GM21526 (cell line): ENCODE results near the gene LMTK3.
"Not testable (repeated sequence)": the region's sequence is repeated elsewhere in the genome, so short reads cannot be mapped to it uniquely, and the experiment has no call there.

Experiments
- ATAC-seq: cut with Tn5 transposase; IDR thresholded peaks from one replicate; pipeline ENCODE4 v1.9.1; 2021; ENCODE audit warnings: moderate library complexity; ENCODE audit not compliant: unreplicated experiment, low FRiP score

Gene LMTK3

DNA sequence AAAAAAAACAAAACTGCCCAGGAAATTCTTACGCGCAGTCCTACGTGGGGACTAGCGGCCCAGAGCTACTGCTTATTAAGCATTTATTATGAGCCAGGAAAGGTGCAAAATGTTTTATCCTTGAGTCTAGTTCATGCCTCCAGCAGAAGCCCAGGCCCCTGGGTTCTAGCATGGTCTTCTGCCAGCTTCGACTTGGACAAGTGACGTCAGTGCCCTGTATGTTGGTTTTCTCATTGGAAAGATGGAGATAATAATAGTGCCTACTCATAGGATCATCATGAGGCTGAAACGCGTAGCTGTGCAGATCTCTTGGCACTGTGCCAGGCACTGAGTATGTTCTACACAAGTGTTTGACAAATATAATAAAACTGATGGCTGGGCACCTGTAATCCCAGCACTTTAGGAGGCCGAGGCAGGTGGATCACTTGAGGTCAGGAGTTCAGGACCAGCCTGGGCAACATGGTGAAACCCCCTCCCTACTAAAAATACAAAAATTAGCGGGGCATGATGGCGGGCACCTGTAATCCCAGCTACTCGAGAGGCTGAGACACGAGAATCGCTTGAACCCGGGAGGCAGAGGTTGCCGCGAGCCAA is 28.0 kb upstream of the LMTK3 start:
- ATAC-seq: no peak

DNA sequence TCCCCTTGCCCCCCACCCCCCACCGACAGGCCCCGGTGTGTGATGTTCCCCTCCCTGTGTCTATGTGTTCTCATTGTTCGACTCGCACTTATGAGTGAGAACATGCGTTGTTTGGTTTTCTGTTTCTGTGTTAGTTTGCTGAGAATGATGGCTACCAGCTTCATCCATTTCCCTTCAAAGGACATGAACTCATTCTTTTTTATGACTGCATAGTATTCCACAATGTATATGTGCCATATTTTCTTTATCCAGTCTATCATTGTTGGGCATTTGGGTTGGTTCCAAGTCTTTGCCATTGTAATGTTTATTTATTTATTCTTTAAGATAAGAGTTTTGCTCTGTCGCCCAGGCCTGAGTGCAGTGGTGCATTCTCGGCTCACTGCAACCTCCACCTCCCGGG is 26.4 kb upstream of the LMTK3 start:
- ATAC-seq: not testable (repeated sequence)

DNA sequence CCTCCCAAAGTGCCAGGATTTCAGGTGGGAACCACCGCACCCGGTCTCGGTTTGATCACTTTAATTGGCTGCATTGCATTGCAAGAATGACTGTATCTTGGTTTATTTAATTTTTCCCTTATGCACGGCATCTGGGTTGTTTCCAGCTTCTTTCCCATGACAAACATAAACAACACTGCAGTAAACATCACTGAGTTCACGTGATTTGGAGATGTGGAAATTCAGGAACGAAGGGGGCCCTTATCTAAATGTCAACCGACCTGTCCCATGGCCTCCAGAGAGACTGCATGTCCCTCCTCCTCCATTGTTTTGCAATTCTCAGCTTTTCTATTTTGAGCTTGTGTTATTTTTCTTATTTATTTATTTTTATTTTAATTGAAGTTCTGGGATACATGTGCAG is 25.9 kb upstream of the LMTK3 start:
- ATAC-seq: no peak

DNA sequence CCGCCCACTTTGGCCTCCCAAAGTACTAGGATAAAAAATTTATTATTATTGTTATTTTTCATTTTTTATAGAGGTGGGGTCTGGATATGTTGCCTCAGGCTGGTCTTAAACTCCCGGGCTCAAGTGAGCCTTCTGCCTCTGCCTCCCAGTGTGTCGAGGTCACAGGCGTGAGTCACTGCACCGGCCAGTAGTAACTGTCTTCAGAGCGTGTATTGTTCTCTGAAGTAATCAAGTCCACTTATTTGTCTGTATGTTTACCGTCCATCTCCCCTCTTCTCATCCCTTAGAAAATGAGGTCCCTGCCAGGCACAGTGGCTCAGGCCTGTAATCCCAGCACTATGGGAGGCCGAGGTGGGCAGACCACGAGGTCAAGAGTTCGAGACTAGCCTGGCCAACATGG is 22.1 kb upstream of the LMTK3 start:
- ATAC-seq: no peak

DNA sequence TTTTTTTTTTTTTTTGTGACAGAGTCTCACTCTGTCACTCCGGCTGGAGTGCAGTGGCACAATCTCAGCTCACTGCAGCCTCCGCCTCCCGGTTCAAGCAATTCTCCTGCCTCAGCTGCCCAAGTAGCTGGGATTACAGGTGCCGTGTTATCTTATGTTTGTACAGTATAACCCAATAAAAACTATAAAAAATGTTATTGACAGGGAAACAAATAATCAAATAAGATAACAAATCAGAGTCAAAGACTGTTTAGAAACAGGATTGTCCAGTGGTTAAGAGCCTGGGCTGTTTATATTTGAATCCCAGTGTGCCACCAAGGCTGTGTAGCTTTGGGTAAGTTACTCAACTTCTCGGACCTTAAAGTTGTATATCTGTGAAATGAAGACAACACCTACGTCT is 19.1 kb upstream of the LMTK3 start:
- no peak for ATAC-seq

DNA sequence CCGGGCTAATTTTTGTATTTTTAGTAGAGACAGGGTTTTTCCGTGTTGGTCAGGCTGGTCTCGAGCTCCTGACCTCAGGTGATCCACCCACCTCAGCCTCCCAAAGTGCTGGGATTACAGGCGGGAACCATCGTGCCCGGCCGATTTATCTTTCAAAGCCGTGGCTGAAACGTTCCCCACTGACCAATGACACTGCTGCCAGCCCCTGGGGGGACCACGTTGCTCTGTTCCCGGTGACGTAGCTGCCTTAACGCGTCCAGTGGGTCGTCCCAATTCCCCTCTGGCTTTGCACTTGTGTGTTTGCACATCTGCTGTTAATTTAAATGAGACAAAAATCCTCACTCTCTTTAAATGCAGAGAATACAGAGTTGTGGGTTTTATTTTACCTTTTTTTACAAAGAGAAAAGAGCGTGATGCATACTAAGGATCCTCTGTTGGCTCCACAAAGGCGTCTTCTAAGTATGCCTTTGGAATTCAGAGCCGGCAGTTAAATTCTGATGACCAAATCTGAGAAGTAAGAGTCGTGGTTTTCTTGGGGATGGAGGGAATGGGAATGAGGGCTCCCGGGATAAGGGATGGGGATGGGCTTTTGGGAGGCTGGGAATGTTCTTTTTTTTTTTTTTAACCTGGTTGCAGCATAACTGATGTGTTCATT is 18.6 kb upstream of the LMTK3 start:
- no peak for ATAC-seq

DNA sequence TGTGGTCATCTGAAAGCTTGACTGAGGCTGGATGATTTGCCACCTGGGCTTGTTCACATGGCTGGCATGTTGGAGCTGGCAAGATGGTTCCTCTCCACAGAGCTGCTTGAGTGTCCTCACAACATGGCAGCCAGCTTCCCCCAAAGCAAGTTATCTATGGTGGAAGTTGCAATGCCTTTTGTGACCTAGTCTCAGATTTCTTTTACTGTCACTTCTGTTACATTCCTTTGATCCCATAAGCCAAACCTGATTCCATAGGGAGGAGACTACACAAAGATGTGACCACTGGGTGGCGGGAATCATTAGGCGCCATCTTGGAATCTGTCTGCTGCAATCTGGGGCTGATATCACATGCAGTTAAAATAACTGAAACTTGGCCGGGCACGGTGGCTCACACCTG is 17.5 kb upstream of the LMTK3 start:
- ATAC-seq: no peak

DNA sequence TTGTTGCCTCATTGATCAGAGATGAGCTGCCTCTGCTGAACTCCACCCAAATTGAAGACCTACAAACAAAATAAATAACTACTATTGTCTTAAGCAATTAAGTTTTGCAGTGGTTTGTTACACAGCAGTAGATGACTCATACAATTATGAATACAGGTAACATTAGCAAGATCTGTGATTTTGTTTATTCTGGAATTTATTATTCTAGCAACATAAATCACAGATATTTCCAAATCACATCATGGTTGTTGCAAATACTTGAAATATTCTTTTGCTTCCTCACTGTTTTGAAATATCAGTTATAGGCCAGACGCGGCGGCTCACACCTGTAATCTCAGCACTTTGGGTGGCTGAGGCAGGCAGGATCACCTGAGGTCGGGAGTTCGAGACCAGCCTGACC is 13.1 kb upstream of the LMTK3 start:
- ATAC-seq: no peak

DNA sequence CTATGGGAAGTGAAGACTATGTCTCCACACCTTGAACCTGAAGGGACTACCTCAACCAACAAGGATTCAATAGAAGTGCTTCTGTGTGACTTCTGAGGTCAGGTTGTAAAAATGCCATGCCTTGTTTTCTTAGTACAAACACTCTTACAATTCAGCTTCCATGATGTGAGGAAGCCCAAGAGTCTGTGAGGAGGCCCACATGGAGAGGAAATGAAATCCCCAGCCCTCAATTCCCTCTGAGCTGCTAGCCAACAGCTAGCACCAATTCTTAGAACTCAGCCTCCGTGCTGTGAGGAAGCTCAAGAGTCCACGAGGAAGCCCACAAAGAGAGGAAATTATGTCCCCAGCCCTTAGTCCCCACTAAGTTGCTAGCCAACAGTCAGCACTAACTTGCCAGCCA is 12.6 kb upstream of the LMTK3 start:
- no peak for ATAC-seq

DNA sequence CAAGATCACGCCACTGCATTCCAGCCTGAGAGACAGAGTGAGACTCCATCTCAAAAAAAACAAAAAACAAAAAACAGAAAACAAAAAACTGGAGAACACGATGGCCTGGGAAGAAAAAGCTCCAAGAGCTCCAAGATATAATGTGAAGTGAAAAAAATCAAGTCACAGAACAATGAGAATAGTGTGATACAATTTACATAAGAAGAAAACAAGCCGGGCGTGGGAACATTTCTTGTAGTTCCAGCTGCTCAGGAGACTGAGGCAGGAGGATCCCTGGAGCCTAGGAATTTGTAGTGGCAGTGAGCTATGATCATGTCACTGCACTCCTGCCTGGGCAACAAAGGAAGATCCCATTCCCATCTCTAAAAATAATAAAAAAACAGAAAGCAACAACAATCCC is 8.5 kb upstream of the LMTK3 start:
- ATAC-seq: no peak

DNA sequence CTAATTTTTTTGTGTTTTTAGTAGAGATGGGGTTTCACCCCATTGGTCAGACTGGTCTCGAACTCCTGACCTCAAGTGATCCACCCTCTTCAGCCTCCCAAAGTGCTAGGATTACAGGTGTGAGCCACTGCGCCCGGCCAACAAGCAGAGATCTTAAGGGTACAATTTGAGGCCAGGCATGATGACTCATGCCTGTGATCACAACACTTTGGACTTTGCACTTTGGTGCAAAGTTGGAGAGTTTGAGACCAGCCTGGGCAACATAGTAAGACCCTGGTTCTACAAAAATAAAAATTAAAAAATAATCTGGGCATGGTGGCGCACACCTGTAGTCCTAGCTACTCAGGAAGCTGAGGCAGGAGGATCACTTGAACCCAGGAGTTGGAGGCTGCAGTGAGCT is 7.8 kb upstream of the LMTK3 start:
- ATAC-seq: not testable (repeated sequence)

DNA sequence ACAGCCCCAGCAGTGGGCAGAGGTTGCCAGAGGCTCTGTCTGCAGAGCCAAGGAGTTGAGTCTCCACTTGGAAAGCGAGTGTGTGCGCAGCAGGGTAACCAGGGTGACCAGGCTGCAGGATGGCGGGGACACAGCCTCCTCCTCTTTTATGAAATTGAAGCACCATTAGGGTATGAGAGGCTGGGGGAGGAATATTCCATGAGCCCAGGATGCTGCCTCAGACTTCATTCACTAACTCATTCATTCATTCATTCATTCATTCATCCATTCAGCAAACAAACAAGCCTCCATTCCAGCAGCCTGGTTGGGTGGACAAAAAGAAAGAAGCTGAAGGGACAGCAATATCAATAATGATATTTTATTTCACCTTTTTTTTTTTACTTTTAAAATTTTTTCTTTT is 6.6 kb upstream of the LMTK3 start:
- no peak for ATAC-seq

DNA sequence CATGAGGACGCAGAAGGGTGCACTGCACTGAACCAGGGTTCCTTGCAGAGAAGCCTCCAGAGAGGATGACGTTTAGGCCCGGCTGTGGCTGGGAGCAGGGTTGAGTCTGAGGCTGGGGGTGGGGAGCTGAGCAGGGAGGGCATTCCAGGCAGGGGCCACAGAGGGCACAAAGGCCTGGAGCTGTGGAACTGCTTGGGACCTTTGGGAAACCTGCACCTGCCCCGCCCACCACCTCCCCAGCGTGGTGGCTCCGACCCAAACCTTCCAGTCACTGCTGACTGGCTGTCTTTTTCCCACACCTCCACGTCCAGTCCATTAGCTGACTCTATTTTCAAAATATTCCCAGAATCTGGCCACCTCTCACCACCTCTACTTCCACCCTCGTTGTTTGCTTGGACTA is 4.9 kb upstream of the LMTK3 start:
- ATAC-seq: no peak

DNA sequence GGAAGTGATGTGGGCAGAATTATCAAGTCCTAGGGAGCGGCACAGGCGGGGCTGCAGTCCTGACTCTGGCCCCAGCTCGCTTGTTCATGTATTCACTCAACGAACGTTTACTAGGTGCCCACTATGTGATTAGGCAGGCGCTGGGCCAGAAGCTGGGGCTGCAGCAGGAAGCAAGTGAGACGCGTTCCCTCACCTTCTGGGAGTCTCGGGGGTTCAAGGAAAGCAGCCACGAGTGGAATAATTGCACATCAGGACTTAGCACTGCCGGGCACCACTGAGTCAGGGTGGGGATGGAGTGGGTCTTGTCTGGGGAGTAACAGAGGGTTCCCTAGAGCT is 2.5 kb upstream of the LMTK3 start:
- ATAC-seq: no peak

DNA sequence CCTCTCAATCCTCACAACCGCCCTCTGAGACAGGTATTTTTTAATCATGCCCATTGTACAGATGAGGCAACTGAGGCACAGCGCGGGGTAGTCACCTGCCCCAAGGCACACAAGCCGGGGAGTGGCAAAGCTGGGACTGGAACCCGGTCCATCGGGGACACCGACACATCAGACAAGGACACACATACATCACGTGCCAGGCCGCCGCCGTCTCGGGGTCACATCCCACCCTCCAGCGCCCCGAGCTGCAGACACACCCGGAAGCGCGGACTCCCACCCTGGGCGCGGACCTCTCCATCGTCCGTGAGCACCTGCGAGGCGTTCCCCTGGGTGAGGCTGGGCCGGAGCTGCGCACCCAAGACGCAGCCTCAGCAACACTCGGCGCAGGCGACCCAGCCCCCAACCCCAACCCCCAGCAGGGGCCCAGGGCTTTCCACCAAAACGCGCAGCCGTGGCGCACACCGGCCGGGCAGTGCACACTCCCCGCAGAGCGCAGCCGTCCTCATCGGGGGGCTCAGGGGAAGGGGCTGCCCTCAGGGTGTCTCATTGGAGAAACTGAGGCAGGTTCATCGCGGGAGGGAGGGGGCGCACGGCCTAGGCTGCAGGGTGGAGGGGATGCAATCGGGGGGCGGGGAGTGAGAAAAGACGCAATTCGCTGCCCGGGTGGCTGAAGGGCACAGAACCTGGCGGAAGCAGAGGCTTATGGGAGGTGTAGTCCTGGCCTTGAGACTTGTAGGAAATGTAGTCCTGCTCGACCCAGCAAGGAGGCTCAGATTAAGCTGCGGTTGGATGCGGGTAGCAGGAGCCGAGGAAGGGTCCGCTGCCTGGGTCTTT is 1.9 kb upstream of the LMTK3 start:
- ATAC-seq: peak; percentile 43

DNA sequence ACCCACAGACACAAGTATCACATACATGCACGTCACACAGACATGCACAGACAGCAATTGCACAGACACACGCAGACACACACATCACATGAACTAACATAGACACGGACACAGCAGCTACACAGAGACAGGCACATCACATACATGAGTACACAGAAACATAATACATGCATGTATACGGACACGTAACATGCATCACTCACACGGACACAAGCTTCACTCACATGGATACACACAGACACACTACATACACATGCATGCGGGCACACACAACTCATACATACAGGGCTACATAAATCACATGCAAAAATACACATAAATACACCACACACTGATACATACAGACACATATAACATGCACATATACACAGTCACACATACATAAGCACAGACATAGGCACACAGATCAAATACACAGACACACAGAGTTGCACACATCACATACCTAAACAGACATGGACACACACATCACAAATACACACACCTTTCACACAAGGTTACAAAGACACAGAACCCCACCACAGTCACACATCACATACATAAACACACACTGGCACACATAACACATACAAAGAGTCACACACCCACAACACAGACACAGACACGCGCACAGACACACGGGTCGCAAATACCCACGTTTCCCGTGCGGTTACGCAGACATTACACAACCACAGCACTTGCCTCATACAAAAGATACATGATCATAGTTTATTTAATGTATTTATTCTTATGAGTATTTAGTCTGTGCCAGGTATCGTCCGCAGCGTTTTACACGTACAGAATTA is 1.1 kb upstream of the LMTK3 start:
- no peak for ATAC-seq

DNA sequence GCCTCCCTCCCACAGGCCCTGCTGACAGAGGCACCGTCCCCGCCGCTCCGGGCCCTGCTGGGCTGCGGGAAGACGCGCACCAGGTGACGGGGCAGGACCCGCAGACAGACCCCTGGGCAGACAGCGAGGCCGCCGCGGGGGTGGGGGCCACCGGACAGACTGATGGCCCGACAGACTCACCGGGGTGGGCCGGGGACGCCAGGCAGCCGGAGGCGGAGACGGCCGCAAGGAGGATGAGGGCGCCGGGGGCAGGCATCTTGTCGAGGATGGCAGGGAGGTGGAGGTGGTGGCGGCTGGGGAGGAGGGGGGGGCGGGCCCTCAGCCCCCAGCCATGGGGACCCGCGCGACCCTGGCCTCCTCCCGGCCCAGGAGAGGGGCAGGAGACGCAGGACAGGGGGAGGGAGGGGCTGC is 309 bp downstream of the LMTK3 start:
- ATAC-seq: no peak

DNA sequence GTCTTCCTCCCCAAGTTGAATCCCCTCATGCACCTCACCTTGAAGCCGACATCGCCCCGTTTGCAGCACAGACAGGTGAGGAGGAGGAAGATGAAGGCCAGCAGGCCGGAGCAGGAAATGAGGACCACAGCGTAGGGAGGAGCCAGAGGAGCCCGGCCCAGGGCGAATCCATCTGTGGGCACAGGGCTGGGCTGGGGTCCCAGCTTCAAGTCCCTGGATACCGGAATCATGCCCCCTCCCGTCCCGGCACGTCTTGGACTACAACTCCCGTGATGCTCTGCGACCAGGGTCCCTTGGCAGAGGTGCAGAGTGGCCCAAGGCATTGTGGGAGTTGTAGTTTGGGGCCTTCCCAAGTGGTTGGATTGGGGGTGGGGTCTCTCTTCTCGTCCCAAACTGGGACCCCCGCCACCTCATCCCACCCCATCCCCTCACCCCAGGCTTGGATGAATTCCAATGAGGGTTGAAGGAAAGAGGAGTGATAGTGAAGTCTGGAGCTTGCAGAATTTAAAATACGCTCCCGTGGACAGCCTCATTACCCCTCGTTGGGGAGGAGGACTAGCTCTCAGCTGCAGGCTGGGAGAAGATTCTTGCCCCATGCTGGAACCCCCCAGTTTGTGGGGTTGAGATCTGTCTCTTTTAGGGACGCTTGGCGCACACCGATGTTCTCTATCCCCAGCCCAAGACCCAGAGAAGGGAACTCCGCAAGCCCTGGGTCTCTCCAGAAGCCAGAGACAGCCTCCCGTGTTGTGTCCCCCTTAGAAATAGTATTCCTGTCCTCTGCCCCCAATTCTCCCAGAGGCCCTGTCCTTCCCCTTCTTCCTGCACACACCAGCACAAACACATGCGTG is 990 bp downstream of the LMTK3 start:
- no peak for ATAC-seq

DNA sequence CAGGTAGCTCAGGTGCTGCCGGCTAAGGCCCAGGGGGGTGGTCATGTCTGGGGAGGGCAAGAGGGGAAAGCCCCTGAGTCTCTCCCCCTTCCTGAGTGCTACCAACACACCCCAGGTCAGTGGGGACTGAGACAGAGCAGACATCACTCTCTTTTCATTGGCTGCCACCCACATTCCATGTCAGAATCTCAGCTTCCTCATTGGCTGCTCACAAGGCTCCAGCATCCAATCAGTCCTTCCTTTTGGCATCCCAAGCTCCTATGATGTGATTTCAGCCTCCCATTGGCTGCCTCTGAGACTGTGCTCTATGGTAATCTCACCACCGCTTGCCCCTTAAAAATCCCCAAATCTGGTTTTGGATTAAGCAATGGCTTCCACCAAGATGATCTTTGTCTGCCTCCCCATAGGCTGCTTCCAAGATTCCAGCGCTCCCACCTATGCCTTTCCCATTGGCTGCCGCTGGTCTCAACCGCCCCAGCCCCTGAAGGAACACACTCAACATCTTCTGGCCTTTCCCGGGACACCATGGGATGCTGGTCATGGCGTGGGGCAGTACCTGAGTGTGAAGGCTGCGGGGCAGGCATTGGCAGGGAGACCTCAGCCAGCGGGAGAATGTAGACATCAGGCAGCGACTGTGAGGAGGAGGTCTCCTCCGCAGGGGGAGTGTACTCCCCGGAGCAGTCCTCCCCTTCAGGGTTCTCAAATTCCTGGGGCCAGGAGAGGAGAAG is 2.0 kb downstream of the LMTK3 start:
- ATAC-seq: no peak
